ENCODE measurements around the gene BCAS1.

BCAS1 gene

GRCh38 chr20:53963635-53964034 lies 106.8 kb downstream of the BCAS1 start:
- DNase-seq (ENCODE audit: low read depth in 2 of 2), result no peak

- no peak for DNase-seq (ENCODE audit: low read depth in 2 of 2)
These were observed 108.0 kb downstream of the BCAS1 start for GRCh38 chr20:53962388-53962787.

DNA sequence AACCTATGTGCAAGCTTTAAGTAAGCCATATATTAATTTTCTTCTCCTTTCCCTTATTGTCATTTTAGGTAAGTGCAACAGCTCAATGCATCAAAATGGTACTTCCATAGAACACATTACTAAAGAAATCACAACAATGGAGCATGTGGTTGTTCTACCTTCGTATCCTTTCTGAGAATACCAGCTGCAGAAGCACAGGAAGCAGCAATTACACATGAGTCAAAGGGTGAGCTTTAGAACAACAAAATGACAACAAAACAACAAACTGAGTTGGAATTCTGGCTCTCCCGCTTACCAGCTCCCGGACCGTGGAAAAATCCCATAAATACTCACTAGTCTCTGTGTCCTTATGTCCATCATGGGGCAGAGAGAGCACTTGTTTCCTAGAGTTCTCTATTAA lies 108.9 kb downstream of the BCAS1 start:
- DNase-seq (ENCODE audit: low read depth in 2 of 2), result no peak

DNA sequence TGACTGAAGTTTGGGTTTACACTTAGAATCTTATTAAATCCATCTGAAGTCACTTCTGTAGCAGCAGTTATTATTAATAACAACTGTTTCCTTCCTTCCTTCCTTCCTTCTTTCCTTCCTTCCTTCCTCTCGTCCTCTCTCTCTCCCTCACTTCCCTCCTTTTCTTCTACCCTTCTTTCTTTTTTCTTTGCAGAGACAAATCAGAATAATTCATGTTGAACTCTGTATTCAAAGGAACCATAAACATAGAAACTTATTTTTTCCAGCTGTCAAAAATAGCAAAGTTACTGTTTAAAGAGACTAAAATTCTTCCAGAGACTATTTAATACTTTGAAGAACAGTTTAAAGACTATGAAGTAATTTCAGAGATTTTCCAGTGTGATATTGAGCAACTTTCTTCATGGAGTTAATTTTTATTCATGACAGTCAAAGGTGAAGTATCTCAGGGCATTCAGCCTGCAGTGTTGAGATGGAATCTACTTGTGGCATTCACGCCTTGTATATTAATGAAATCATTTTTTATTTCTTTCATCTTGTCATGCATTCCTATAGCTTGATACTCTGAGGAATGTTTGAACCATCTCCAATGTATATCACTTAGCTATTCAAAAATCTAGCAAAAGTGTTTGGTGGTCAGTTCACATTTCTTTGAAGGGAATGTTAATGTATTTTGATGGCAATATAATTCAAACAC lies 109.7 kb downstream of the BCAS1 start:
- DNase-seq (ENCODE audit: low read depth in 2 of 2), result no peak

- DNase-seq (ENCODE audit: low read depth in 2 of 2), result no peak
These were observed 110.3 kb downstream of the BCAS1 start for GRCh38 chr20:53959911-53960578.

DNA sequence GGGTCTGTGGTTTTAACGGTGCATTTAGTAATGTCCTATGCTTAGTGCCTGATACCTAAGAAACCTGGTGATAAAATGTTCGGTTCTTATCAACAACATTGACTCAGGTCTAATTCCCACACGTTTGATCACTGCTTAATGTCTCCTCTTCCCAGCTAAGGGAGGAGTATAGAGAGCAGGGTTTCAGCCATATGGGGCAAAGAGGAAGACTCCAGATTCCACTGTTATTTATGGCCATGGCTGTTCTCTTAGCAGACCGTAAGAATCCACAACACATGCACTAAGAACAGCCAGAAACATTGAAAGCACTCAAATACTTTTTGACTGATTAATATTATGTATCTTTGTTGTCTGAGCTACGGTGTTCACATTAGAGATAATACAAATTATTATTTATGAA lies 112.1 kb downstream of the BCAS1 start:
- DNase-seq (ENCODE audit: low read depth in 2 of 2), result no peak

- DNase-seq (ENCODE audit: low read depth in 2 of 2), result no peak
These were observed 112.8 kb downstream of the BCAS1 start for GRCh38 chr20:53957451-53958172.

DNA sequence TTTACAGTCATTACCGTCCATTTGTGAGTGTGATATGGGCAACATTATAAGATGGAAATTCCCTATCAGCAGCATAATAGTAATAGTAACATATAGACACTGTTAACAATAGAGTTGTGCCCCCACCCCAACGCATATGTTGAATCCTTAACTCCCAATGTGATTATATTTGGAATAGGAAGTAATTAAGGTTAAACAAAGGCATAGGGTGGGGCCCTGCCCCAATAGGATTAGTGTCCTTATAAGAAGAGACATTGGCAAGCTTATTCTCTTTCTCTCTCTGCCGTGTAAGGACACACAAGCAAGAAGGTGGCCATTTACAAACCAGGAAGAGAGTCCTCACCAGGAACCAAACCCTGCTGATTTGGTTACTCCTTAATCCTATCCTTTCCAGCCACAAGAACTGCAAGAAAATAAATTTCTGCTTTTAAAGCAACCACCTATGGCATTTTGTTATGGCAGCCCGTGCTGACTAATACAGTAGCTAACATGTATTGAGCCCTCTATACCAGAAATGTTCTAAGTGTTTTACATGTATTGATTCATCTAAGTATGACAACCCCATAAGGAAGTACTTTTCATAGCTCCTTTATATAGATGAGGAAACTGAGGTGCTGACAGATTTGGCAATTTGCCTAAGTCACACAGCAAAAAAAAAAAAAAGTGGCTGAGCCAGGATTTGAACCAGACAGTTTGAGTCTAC lies 114.2 kb downstream of the BCAS1 start:
- DNase-seq (ENCODE audit: low read depth in 2 of 2), result no peak

DNA sequence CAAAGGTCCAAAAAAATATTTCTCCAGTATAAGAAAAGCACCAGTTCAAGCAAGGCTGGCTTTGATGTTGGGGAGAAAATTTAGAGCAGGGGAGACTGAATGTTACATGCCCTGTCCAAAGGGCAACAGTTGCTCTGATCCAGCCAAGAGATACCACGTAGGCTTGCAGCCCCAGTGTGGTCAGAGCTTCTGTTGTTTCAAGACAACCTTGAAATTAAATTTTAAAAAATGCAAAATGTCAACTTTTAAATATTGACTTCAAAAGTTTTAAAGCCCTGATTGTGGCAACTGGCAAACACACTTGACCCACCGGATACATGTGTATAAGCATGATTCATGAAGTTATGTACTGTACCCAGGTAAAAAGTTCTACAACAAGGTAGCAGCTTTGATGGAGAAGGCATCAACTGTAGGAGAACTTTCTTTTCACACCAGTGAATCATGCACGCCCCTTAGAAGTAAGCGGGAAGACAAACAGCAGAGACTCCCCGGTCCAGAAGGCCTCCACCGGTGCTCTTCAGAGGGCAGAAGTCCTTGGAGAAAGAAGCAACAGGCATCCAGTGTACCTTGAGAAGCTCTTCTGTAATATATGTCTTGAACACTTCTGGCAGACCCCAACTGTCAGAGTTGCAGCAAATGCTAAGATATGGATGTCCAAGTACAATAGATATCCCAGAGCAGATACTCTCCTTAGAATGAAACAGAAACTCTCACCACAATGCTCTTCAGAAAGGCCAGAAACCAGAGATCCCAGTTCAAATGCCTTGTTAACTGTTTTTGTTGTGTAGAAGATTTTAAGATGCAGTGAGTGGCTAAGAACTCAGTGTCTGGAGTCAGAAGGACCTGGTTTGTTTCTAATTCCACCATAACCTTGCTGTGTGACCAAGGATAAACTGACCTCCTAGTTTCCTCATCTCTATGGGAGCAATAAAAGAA lies 115.4 kb downstream of the BCAS1 start:
- no peak for DNase-seq (ENCODE audit: low read depth in 2 of 2)

DNA sequence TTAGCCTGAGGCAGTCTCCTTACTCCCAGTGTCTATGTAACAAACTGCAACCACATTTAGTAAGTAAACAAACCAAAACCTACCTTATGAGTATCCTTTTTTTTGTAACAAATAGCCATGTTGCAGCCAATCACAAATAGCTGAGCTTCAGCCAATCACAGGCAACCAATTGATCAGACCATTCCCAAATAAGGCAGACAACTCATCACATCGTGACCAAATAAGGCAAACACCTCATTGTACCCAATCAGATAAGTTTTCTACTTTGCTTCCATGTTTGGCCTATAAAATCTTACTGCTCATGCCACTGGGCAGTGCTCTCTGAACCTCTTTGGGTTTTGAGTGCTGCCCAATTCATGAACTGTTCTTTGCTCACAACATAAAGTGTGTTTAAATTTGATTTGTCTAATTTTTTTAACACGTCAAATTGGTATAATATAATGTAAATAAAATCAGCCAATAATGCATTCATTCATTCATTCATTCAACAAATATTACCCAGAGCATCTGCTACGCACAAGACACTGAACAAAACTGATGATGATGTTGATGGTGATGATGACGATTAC lies 117.8 kb downstream of the BCAS1 start:
- no peak for DNase-seq (ENCODE audit: low read depth in 2 of 2)

- no peak for DNase-seq (ENCODE audit: low read depth in 2 of 2)
These were observed 119.8 kb downstream of the BCAS1 start for GRCh38 chr20:53950578-53950977.

GRCh38 chr20:53950031-53950430 lies 120.4 kb downstream of the BCAS1 start:
- no peak for DNase-seq (ENCODE audit: low read depth in 2 of 2)

DNA sequence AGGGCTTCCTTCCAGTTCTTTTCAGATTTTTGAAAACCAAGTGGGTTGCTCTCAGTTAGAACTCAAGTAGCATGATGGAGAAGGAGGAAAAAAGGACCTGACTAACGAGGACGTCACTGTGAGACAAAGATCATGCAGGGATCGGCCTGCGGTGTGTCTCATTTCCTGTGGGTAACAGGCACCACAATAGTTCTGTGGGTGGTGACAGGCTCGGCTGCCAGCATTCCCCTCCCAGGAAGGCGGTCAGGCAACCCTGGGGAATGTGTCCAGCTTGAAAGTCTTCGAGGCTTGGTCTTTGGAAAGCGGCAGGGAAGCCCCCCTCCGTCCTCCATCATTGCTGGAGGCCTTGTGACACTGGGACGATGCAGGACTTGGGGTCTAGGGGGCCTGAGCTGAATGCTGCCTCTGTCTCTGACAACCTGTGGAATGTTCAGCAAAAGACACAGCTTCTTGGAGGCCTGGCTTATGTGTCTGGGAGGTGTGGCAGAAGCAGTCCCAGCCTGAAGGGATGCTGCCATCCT lies 121.0 kb downstream of the BCAS1 start:
- DNase-seq (ENCODE audit: low read depth in 2 of 2), result peak; percentile 58 to 61

DNA sequence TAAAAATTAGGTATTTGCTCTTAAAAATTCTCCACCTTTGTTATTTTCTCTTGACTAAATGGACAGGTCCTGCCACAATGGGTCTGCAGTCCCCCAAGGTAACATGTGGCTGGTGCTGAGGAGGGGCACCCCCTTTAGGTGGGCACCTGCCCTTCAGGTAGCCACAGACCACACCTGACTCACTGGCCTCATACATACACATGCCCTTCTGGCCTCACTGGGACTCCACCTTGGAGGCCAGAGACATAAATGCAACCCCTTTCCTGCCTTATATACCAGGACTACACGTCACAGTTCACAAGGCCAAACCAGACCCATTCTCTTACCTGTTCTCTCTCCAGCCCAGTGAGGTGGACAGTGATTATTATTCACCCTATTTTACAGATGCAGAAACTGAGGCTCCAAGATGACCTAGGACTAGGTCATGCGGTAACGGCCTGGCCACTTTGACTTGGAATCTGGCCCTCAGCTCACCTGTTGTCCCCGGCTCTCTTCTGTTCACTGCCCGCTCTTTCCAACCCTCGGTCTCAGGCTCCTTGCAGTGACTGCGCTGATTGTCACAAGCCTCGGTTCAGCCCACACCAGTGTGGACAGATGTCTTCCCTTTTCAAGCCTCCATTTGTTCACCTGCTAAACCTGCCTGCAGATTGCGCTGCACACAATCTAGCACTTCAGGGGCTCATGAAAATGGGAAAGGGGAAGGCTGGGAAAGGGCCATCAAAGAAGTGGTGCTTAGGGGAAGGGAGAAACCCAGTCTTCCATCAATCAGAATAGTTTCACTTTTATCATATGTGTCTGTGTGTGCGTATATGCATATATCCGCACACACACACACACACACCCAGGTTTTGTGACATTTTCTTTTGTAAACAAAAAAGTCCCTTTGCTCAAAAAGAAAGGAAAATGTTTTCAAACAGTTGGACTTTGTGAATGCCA lies 121.7 kb downstream of the BCAS1 start:
- DNase-seq (ENCODE audit: low read depth in 2 of 2), result no peak

DNA sequence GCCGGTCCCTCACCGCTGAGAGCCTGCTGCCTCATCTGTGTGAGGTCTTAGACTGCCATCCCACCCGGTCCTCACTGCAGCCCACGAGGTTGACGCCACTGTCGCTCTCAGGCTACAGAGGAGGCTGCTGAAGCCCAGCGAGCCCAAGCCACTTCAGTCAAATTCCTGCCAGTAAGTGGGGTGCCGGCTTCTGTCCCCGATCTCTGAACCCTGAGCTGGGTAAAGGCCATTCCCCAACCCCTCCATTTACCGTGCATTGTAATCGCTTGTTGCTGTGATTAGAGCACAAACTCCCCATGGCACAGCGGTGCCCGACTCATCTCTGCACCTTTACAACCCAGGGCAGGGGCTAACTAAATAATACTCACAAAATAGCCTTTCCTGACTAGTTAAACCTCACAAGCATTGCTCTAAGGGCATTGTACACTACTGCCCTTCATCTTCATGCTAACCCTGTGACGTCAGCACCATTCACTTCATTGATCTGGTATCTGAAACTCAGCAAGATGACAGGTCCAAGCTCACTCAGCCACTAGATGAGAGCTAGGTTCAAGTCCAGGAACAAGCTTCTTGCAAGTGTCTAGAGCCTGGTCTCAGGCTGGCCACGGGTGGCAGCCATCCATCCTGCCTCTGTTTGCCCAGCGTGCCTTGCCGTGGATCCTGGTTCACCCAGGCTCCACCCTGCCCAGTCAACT lies 122.7 kb downstream of the BCAS1 start:
- no peak for DNase-seq (ENCODE audit: low read depth in 2 of 2)

DNA sequence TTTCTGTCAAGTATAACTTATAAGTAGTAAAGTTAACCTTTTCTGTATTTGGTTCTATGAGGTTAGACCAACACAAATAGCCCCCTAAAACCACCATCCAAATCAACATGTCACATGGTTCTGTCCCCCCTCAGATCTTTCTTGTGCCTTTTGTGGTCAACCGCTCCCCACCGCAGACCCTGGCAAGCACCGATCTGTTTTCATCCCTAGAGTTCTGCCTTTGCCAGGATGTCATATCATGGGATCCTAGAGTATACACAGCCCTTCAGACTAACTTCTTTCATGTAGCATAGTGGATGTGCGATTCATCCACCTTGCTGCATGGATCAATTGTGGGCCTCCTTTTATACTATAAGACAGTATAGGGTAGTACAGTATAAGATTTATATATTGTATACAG lies 124.3 kb downstream of the BCAS1 start:
- DNase-seq (ENCODE audit: low read depth in 2 of 2), result no peak

GRCh38 chr20:53945478-53945877 lies 124.9 kb downstream of the BCAS1 start:
- no peak for DNase-seq (ENCODE audit: low read depth in 2 of 2)

- DNase-seq (ENCODE audit: low read depth in 2 of 2), result no peak
These were observed 125.6 kb downstream of the BCAS1 start for GRCh38 chr20:53944796-53945195.
